ENCODE measurements around the gene SLC46A2. TPM values are rescaled to one million over a fixed set of nuclear protein-coding genes. Genes with fewer than 3 reads are reported as not detected.

SLC46A2 gene
- total and polyA plus RNA-seq, 2 of the 13 experiments (the other 11 are each of a cell fraction or from before 2014, with no cell fraction given) = not detected

DNA sequence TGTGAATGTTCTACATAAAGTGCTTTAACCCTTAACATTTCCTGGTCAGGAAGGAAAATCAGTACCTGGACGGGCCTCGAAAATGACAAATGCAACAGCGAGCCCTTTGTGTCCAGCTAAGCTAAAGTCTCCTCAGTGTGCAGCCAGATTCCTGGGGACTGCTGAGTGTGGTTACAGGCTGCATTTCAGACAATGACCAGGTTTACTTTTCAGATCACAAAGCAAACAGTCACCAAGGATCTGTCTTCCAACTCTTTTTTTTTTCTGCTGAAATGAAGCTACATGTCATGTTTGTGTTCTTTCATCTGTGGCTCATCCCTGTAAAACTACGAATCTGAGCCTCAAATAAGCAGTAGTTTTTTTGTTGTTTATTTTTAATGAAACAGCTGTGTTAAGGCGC lies 20.8 kb downstream of the SLC46A2 start (continued):
- no peak for TF ChIP-seq SMAD3 (CRISPR knock-in tag; IDR thresholded peaks at IDR 0.05)
- no peak for TF ChIP-seq THAP11 (CRISPR knock-in tag; IDR thresholded peaks at IDR 0.05)
- TF ChIP-seq ZNF20 (CRISPR knock-in tag; IDR thresholded peaks at IDR 0.05) = no peak
- TF ChIP-seq TBP (CRISPR knock-in tag; IDR thresholded peaks at IDR 0.05) = no peak
- TF ChIP-seq ZSCAN21 (CRISPR knock-in tag; IDR thresholded peaks at IDR 0.05; ENCODE audit: borderline replicate concordance) = no peak
- TF ChIP-seq ZBED4 (CRISPR knock-in tag; IDR thresholded peaks at IDR 0.05; ENCODE audit: borderline replicate concordance) = no peak
- TF ChIP-seq ZFP90 (CRISPR knock-in tag; IDR thresholded peaks at IDR 0.05; ENCODE audit: borderline replicate concordance) = no peak
- TF ChIP-seq, protein P1, sequence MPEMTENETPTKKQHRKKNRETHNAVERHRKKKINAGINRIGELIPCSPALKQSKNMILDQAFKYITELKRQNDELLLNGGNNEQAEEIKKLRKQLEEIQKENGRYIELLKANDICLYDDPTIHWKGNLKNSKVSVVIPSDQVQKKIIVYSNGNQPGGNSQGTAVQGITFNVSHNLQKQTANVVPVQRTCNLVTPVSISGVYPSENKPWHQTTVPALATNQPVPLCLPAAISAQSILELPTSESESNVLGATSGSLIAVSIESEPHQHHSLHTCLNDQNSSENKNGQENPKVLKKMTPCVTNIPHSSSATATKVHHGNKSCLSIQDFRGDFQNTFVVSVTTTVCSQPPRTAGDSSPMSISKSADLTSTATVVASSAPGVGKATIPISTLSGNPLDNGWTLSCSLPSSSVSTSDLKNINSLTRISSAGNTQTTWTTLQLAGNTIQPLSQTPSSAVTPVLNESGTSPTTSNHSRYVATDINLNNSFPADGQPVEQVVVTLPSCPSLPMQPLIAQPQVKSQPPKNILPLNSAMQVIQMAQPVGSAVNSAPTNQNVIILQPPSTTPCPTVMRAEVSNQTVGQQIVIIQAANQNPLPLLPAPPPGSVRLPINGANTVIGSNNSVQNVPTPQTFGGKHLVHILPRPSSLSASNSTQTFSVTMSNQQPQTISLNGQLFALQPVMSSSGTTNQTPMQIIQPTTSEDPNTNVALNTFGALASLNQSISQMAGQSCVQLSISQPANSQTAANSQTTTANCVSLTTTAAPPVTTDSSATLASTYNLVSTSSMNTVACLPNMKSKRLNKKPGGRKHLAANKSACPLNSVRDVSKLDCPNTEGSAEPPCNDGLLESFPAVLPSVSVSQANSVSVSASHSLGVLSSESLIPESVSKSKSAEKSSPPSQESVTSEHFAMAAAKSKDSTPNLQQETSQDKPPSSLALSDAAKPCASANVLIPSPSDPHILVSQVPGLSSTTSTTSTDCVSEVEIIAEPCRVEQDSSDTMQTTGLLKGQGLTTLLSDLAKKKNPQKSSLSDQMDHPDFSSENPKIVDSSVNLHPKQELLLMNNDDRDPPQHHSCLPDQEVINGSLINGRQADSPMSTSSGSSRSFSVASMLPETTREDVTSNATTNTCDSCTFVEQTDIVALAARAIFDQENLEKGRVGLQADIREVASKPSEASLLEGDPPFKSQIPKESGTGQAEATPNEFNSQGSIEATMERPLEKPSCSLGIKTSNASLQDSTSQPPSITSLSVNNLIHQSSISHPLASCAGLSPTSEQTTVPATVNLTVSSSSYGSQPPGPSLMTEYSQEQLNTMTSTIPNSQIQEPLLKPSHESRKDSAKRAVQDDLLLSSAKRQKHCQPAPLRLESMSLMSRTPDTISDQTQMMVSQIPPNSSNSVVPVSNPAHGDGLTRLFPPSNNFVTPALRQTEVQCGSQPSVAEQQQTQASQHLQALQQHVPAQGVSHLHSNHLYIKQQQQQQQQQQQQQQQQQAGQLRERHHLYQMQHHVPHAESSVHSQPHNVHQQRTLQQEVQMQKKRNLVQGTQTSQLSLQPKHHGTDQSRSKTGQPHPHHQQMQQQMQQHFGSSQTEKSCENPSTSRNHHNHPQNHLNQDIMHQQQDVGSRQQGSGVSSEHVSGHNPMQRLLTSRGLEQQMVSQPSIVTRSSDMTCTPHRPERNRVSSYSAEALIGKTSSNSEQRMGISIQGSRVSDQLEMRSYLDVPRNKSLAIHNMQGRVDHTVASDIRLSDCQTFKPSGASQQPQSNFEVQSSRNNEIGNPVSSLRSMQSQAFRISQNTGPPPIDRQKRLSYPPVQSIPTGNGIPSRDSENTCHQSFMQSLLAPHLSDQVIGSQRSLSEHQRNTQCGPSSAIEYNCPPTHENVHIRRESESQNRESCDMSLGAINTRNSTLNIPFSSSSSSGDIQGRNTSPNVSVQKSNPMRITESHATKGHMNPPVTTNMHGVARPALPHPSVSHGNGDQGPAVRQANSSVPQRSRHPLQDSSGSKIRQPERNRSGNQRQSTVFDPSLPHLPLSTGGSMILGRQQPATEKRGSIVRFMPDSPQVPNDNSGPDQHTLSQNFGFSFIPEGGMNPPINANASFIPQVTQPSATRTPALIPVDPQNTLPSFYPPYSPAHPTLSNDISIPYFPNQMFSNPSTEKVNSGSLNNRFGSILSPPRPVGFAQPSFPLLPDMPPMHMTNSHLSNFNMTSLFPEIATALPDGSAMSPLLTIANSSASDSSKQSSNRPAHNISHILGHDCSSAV (CRISPR knock-in tag; IDR thresholded peaks at IDR 0.05; ENCODE audit: borderline replicate concordance) = no peak
- TF ChIP-seq ZNF678 (CRISPR knock-in tag; IDR thresholded peaks at IDR 0.05) = no peak
- no peak for TF ChIP-seq NBN (conservative IDR thresholded peaks at IDR 0.05)
- TF ChIP-seq ZNF616 (CRISPR knock-in tag; IDR thresholded peaks at IDR 0.05; ENCODE audit: low read depth) = no peak
- no peak for TF ChIP-seq ZNF879 (CRISPR knock-in tag; IDR thresholded peaks at IDR 0.05)
- TF ChIP-seq ZNF512B (CRISPR knock-in tag; IDR thresholded peaks at IDR 0.05; ENCODE audit: borderline replicate concordance) = no peak
- 0 out of 2 replicates have a peak, but pooled peaks have one; percentile 9 for TF ChIP-seq RXRB (CRISPR knock-in tag; IDR thresholded peaks at IDR 0.05; ENCODE audit: borderline replicate concordance)
- no peak for TF ChIP-seq ZNF12 (CRISPR knock-in tag; IDR thresholded peaks at IDR 0.05)
- no peak for TF ChIP-seq NRL (CRISPR knock-in tag; IDR thresholded peaks at IDR 0.05; ENCODE audit: borderline replicate concordance)
